DLD1 (cell line): ENCODE measurements around the gene NTN1.

Source experiments
- in situ Hi-C: cut with HindIII; loops from 2 replicates; pipeline ENCODE4 v1.10.0; 2017; ENCODE audit warnings: low sequenced_read_pairs

The NTN1 gene

GRCh38 chr17:9187828-9188227 is 166.5 kb downstream of the NTN1 start:
- in situ Hi-C loops: no loop called here

DNA sequence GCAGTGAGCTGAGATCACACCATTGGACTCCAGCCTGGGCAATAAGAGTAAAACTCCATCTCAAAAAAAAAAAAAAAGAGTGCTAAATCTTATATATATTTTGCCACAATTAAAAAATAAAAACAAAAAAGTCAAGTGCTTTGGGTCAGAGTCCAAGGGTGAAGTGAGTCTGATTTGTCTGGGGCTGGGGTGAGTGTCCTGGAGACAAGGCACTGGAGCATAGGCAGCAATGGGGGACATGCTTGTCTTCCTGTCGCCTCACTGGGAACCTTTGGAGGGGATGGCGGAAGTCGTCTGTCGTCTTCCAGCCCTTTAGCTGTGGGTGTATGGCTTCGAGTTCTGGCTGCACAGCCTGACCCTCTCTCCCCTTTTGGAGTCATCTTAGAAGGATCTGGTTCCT is 167.1 kb downstream of the NTN1 start:
- in situ Hi-C loops: no loop called here

DNA sequence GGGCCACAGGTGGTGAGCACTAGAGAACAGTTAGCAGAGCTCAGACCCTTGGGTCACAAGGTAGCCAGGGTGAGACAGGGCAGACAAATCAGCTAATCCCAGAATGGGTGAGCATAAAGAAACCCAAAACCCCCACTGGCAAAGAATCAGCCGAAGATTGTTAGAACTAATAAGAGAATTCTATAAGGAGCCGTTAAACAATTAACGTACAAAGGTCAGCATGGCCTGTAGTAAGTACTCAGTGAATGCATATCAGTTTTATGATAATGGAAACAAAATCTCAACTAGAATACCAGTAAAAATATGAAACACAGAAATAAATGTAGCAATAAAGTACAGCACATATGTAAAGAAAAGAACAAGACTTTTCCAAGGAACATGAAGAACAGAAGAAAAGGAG is 168.6 kb downstream of the NTN1 start:
- in situ Hi-C loops: no loop called here

- in situ Hi-C loops: no loop called here
Observed at GRCh38 chr17:9192010-9192409, 170.7 kb downstream of the NTN1 start.

DNA sequence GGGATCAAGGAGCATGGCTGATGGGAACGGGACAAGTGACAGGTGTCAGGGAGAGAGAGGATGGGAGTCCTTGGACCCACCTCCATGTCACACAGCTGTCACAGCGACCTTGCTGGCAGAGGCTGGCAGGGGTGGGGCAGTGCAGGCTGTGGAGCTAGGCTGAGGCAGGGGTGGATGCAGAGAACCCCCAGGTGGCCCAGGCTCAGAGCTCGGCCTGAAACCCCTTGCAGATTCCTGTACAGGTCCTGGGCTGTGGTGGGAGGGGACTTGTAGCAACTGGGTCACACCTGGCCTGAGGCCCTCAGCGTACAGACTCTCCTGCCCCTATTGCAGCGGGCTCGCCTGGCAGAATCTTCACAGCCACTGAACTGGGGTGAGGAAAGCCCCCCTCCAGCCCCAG is 174.1 kb downstream of the NTN1 start:
- in situ Hi-C loops: no loop called here

DNA sequence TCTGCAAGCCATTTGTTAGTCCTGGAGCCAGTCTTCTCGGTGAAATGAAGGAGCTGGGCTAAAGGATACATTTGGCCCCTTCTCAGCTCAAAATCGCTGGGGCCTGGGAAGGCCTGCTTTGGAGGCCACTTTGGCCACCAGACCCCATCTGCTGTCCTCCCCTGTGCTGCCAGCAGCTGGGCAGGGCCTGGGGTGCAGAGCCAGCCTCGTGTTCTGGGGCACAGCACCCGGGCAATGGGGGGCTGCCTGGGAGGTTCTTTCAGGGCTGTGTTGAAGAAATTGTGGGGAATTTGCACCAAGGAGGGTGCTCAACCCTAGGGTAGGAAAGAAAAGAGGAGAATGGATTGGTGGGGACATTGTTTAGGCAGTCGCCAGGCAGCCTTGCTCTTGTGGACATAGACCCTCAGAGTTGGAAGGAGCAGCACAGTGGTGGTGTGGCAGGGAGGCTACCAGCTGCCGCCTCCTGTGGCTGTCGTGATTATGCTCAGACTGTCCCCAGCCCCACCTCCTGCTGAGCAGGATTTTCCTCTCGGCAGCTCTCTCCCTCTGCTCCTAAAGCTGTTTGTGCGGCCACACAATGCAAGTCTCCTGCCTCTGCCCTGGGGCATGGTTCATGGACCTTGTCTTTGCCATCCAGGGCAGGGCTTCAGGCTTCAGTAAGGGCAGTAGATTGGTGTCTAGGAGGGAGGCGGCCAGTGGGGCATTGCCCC is 174.8 kb downstream of the NTN1 start:
- in situ Hi-C loops: no loop called here

DNA sequence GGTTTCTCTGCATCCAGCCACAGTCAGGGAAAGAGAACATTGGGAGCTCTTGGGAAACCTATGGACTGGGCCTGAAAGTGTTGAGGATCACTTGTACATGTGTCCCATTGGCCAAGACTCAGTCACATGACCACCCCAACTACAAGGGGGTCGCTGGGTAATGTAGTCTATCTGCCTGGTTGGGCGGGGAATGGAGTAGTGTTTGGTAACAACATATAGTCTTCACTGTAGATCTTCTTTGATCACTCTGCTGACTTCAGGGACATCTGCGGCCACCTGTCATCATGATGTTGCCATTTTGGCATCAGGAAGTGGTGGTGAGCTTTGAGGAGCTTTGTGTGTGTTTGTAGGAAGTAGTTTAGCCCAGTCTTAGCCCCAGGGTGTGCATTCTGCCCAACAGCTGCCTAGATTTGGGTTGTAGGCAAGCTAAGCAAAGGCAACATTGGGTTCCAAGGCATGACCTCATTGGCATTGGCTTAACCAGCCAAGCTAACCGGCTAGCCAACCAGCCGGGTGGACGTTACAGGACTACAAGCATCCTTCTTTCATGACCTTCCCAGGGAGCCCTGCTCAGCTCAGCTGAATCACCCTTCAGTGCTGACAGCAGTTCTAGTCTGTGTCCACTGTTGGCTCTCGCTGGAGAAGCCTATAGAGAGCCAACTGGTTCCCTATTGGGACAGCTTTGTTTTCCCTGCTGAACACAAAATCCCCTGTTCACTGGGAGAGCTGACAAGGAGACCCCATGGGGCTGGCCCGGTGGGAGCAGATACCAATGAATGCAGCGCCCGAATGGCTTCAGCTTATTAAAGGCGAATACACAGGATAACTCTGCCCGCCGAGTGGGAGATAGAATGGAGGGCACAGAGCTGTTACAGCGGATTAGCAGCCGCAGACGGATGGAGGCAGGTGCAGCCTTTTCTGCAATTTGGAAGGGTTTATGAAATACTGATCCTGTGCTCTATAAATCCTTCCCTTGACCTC is 178.6 kb downstream of the NTN1 start:
- in situ Hi-C loops: no loop called here

DNA sequence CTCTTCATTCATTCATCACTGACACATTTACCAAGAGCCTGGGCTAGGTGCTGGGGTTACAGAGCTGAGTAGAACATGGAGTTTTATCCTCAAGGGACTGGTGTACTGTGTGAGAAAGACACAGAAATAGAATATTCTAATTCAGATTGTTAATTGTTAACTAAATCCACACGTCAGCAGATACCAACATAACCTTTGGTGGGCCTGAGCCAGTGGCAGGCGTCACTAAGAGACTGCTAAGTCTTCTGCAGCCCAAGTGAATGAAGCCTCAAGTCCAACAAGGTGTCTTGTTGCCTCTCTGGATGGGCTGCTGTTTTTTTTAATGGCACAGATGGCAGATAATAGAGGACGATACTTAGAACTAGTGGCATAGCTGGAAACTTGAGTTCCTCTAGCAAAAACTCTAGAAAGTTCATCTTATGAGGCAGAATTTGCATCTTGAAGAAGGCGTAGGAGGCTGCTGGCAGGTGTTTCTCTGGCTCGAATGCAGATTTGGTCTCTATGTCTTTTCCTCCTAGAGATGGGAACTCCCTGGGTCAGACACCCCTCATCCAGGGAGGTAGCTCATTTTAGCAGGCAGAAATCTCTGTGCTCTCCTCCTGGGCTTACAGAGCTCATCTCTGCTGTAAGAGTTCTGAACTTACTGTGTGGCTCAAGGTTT is 179.5 kb downstream of the NTN1 start:
- in situ Hi-C loops: no loop called here

DNA sequence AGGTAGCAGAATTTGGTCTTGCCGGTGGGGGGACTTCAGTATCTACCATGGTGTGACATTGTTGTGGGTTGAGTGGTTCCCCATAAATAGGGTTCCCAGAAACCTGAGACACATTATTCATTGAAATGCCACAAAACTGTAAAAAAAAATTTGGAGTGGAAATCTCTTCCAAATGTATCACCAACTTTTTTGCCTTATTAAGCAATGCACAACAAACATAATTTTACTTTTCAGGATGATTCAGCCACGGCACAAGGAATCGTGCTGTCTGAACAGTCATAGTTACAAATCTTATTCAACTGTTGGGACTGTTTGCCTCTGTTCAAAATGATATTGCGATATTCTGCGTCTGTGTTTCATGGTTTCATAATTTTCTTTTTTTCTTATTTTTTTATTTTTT is 181.2 kb downstream of the NTN1 start:
- in situ Hi-C loops: no loop called here

GRCh38 chr17:9203771-9204425 is 182.6 kb downstream of the NTN1 start:
- in situ Hi-C loops: no loop called here

DNA sequence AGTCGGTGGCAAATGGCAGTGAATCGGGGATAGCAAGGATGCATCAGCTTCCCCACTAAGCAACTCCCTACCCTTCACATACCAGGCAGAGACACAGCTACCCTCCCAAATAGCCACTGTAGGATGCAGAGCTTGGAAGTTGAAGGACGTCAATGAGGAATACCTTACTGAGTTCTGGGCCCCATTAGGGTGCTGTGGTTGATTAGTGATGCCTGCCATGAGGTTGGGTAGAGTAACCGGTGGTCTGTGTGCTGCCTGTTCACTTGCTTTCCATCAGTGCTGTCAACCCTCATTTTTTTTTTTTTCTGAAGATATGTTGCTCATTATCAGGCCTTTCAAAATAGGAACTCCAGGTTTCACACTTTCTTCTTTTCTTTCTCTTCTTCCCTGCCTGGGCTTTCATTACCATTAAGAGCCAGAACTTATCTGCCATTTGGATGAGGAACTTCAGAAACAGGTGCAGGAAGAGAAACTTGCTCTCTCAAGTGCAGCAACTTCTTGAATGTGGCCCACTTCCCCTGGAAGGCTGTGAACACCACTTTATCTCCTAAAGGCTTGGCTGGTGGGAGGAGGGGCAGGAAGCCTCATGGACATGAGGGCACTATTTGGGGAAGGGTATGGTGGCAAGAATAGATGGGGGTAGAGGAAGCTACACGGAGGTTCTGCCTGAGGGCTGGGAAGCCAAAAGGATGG is 183.5 kb downstream of the NTN1 start:
- in situ Hi-C loops: no loop called here

- in situ Hi-C loops: no loop called here
Observed at GRCh38 chr17:9205520-9206409, 184.5 kb downstream of the NTN1 start.

DNA sequence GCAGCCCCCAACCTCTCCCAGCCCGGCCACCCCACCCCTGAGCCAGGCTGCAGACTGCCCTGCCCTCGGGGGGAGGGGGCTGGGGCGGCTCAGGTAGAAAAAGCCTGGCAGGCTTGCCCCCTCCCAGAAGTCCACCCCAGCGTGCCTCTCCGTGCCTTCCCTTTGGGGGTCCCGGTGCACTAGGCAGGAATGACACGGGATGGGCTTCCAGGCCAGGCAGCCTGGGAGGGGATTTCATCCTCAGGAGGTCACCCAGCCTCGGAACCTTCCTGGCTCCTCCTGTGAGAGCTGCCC is 185.0 kb downstream of the NTN1 start:
- in situ Hi-C loops: no loop called here

DNA sequence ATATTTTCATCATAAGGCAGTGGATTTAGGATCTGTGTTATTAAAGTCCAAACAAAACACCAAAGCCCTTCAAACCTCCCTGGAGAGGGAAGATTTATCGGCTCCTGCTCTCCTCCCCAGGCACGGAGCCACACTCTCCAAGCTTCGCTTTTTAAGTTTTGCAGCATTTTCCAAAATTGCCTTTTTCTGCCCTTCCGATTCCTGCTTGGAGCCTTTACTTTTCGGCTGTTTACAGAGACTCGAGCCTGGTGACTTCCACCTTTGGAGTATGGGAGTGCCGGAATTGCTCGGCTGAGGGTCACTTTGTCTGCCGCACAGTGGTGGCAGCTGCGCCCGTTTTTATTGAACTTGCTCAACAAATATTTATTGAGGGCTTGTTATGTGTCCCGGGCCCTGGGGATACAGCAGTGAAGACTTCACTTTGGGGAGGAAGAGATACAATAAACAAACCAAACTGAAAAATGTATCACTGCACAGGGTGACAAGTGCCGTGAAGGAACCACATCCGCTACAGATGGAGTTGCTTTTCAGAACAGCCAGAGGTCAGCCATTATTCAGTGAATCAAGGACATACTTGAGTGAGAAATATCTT is 185.5 kb downstream of the NTN1 start:
- in situ Hi-C loops: no loop called here

- in situ Hi-C loops: no loop called here
Observed at GRCh38 chr17:9208381-9209105, 187.2 kb downstream of the NTN1 start.

- in situ Hi-C loops: no loop called here
Observed at GRCh38 chr17:9209347-9209746, 188.0 kb downstream of the NTN1 start.

- in situ Hi-C loops: no loop called here
Observed at GRCh38 chr17:9209781-9210370, 188.6 kb downstream of the NTN1 start.

- in situ Hi-C loops: no loop called here
Observed at GRCh38 chr17:9211133-9211765, 189.9 kb downstream of the NTN1 start.
